Measurements from ENCODE around the gene ARF6.

DNA sequence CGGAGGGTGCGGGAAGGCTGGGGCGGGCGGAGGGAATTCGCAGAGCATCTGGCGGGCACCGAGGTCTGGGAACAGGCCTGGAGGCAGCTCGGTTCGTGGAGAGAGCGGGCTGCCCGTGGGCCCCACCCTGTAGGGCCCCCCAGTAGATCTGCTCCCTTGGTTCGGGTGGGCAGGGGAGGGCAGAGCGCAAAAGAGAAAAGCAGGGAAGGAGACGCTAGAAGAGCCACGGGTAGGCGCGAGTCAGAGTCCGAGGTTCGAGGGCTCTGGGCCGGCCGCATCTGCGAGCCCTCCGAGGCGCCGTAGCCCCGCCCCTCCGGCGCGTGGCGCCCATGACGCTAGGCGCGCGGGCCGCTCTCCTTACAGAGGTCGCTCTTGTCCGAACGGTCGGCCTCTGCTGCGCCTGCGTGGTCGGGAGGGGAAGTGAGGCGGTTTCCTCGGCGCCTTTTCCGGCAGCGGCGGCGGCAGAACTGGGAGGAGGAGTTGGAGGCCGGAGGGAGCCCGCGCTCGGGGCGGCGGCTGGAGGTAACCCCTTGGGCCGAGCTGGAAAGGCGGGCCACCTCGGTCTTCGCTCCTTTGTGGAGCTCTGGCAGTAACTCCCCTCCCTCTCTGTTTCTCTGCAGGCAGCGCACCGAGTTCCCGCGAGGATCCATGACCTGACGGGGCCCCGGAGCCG is at the start of gene ARF6:
- TF ChIP-seq, protein P1, sequence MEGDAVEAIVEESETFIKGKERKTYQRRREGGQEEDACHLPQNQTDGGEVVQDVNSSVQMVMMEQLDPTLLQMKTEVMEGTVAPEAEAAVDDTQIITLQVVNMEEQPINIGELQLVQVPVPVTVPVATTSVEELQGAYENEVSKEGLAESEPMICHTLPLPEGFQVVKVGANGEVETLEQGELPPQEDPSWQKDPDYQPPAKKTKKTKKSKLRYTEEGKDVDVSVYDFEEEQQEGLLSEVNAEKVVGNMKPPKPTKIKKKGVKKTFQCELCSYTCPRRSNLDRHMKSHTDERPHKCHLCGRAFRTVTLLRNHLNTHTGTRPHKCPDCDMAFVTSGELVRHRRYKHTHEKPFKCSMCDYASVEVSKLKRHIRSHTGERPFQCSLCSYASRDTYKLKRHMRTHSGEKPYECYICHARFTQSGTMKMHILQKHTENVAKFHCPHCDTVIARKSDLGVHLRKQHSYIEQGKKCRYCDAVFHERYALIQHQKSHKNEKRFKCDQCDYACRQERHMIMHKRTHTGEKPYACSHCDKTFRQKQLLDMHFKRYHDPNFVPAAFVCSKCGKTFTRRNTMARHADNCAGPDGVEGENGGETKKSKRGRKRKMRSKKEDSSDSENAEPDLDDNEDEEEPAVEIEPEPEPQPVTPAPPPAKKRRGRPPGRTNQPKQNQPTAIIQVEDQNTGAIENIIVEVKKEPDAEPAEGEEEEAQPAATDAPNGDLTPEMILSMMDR (IDR thresholded peaks at IDR 0.05; ENCODE audit: low read depth, low read length): no peak
- TF ChIP-seq EZH2phosphoT487 (IDR thresholded peaks at IDR 0.05; ENCODE audit: low read depth): no peak
